Subcutaneous adipose tissue (tissue), 4 donors: ENCODE data around the gene AGAP1. TPM values are rescaled to one million over a fixed set of nuclear protein-coding genes. Genes with fewer than 3 reads are reported as not detected.

Source experiments
- CTCF ChIP-seq: fragments of 450-650 bp; IDR thresholded peaks from one replicate; pipeline ENCODE4 v1.5.1; 2016; ENCODE audit warnings: low read depth, mild to moderate bottlenecking, control low read depth, antibody characterized with exemption, moderate library complexity
- total RNA-seq, 4 donors: library from RNA; depleted of rRNA; stranded (reverse); fragments of >200 nt; gene quantifications; one replicate each; pipeline ENCODE4 v1.1.0, GENCODE V29; 2016

AGAP1 gene
- total RNA-seq, 4 donors from 2014 or later, result 13.6 to 26.3 (median 23.6) TPM

- TF ChIP-seq CTCF, result no peak
Measured at GRCh38 chr2:236172255-236173035, 678.6 kb downstream of the AGAP1 start.

GRCh38 chr2:236173036-236173728, 679.3 kb downstream of the AGAP1 start:
- TF ChIP-seq CTCF, result no peak

GRCh38 chr2:236173729-236174607, 680.1 kb downstream of the AGAP1 start:
- TF ChIP-seq CTCF, result no peak

- TF ChIP-seq CTCF, result no peak
Measured at GRCh38 chr2:236175548-236176150, 681.8 kb downstream of the AGAP1 start.

GRCh38 chr2:236176417-236176816, 682.6 kb downstream of the AGAP1 start:
- TF ChIP-seq CTCF, result no peak

GRCh38 chr2:236176951-236177350, 683.1 kb downstream of the AGAP1 start:
- TF ChIP-seq CTCF, result no peak
